NCI-H748 (cell line): ENCODE data around the gene TTYH1.

ENCODE experiments used
- DNase-seq: peaks from one replicate; lab custom pipeline; 2025; ENCODE audit not compliant: unreplicated experiment; lab: John Stamatoyannopoulos, UW

The TTYH1 gene

DNA sequence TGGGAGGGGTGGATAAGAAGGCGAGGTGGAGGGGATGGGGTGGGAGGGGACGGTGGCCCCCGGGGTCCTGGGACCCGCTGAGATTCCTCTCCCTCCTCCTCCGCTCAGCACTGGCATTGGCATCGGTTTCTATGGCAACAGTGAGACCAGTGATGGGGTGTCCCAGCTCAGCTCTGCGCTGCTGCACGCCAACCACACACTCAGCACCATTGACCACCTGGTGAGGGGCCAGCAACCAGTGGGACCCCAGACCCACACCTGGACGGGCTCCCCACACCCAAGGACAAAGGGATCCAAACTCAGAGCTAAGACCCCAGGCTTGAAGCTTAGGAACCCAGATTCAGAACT is 5.9 kb downstream of the TTYH1 start:
- peak; percentile 38 for DNase-seq

GRCh38 chr19:54421521-54421920 is 6.3 kb downstream of the TTYH1 start:
- no peak for DNase-seq

- peak; percentile 32 for DNase-seq
Observed at GRCh38 chr19:54422136-54422535, 6.9 kb downstream of the TTYH1 start.

DNA sequence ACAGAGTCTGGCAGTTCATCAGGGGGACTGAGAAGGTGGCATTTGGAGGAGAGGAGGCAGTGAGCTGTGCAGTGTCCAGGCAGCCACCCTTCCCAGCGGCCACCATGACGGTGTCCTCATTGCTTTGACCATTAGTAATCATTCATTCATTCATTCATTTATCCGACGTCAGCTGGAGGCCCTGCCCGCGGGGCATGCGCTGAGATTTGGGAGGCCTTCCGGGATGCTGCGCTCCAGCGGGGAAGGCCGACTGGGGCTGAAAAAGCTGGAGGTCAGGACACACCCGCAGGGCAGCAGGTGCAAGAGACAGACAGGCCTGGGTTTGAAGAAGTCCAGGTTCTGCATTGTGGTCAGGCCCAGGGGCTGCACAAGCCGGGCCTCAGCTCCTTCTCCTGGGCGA is 8.9 kb downstream of the TTYH1 start:
- DNase-seq = no peak

- no peak for DNase-seq
Observed at GRCh38 chr19:54424660-54425381, 9.6 kb downstream of the TTYH1 start.

DNA sequence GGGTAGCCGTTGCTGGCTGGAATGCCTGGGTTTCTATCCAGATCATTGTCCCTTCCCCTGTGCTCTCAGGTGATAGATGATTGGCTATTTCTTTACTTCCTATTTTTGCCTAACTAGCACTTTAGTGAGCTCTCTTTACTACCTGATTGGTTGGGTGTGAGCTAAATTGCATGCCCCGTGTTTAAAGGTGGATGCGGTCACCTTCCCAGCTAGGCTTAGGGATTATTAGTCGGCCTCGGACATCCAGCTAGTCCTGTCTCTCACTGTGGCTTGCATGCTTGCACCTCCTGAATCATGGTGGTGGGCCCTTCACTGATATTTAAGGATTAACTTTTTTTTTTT is 10.1 kb downstream of the TTYH1 start:
- no peak for DNase-seq

GRCh38 chr19:54426291-54426931 is 11.1 kb downstream of the TTYH1 start:
- no peak for DNase-seq

GRCh38 chr19:54427586-54427985 is 12.3 kb downstream of the TTYH1 start:
- no peak for DNase-seq

- DNase-seq = no peak
Observed at GRCh38 chr19:54428323-54429175, 13.3 kb downstream of the TTYH1 start.

GRCh38 chr19:54429176-54429495 is 13.9 kb downstream of the TTYH1 start:
- DNase-seq = no peak

DNA sequence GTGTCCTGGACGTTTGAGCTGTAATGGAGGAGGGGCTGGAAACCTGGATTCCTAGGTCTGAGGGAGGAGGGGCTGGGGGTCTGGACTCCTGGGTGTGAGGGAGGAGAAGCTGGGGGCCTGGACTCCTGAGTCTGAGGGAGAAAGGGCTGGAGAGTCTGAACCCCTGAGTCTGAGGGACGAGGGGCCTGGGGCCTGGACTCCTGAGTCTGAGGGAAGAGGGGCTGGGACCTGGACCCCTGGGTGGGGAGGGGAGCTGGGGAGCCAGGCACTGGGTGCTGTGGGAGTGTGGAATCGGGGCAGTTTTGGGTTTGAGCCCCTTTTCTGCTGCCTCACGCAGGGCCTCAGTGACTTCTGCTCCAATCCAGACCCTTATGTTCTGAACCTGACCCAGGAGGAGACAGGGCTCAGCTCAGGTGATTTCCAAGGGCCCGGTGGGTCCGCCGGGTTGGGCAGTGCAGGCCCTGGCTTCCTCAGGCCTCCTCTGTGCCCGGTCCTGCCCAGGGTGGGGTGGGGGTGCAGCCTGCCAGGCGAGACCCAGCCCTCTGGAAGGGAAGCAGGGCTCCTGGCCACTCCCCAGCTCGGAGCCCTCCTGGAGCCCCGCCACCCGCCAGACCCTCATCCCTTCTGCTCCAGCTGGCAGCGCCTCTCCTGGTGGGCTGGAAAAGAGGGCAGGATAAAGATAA is 14.4 kb downstream of the TTYH1 start:
- DNase-seq = no peak

GRCh38 chr19:54430306-54431254 is 15.3 kb downstream of the TTYH1 start:
- DNase-seq = peak; percentile 30

GRCh38 chr19:54431255-54431838 is 16.1 kb downstream of the TTYH1 start:
- no peak for DNase-seq

DNA sequence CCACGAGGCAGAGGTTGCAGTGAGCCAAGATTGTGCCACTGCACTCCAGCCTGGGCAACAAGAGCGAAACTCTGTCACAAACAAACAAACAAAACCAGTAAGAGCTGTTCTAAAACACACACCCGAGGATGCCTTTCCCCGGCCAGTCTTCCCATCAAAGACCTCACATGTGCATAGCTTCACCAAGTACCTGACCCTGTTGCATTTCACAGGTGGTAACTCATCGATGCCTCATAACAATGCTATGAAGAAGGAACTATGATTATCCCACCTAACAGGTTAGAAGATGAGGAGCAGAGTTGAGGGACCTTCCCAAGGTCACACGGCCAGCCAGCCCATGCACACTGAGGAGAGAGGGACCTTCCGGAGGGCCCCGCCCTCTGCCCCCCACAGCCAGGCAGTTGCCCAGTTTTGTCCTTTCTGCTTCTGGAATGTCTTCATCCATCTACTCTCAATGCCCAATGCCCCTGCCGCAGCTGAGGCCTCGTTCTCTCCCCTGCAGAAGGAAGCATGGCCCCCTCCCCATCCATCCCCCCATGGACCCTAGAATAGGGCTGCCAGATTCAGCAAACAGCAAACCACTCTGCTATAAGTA is 17.0 kb downstream of the TTYH1 start:
- no peak for DNase-seq

DNA sequence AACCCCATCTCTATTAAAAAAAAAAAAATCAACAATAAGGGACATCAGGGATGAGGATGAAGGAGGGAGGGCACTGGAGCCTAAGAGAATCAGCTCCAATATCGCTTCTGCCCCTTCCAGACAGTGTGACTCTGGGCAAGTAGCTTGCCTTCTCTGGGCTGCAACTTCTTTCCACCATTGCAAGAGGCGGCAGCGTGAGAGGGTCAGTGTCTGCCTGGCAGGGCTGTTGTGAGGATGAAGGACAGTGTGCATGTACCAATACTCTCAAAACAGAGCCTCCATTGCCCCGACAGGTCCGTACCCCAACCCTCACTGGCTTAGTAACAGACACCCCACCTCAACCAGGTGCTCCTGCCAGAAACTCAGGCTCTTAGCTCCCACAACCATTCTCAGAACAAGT is 18.4 kb downstream of the TTYH1 start:
- no peak for DNase-seq

GRCh38 chr19:54434112-54434872 is 19.0 kb downstream of the TTYH1 start:
- DNase-seq = no peak

DNA sequence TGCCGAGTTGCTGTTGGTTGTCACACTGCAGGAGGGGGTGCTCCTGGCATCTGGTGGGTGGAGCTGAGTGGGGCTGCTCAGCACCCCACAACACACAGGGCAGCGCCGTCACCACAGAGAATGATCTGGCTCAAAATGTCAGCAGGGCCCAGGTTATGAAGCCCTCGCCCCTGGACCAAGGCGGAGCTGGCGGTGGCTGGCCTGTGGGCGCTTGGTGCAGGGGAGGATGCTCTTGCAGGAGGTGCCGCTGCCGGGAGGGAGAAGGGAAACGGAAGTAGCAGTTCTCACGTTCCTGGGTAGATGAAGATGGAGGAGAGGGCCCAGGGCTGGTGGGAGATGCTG is 19.6 kb downstream of the TTYH1 start:
- no peak for DNase-seq

DNA sequence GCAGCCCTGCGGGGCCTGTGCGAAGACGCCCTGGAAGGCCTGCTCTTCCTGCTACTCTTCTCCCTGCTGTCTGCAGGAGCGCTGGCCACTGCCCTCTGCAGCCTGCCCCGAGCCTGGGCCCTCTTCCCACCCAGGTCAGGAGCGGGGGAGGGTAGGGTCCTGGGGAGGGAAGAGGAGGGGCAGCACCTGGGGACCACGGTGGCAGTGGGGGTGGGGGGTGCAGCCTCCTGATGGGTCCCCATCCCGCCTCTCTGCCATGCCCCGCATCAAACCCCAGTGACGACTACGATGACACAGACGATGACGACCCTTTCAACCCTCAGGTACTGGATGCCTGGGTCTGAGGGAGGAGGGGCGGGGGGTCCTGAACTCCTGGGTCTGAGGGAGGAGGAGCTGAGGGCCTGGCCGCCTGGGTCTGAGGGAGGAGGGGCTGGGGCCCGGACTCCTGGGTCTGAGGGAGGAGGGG is 20.3 kb downstream of the TTYH1 start:
- no peak for DNase-seq

DNA sequence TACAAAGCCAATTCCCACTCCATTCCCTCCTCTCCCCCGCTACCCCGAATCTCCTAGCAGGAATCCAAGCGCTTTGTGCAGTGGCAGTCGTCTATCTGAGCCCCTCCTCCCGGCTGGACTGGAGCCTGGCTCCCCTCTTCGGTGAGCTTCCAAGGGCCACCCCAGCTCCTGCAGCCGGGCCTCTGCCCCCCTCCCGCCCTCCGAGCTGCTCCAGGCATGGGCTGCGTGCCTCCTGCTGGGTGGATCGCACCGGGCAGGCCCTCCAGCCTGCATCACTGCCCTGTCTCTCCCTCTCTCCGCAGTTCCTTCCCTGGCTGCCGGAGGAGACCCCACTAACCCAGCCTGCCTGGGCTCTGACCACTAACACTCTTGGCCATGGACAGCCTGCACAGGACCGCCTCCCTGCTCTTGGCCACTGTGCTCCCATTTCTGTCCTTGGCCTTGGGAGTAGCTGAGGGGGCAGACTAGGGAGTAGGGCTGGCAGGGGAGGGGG is 20.8 kb downstream of the TTYH1 start:
- DNase-seq = no peak
